ENCODE results near the gene RAB4B.

DNA sequence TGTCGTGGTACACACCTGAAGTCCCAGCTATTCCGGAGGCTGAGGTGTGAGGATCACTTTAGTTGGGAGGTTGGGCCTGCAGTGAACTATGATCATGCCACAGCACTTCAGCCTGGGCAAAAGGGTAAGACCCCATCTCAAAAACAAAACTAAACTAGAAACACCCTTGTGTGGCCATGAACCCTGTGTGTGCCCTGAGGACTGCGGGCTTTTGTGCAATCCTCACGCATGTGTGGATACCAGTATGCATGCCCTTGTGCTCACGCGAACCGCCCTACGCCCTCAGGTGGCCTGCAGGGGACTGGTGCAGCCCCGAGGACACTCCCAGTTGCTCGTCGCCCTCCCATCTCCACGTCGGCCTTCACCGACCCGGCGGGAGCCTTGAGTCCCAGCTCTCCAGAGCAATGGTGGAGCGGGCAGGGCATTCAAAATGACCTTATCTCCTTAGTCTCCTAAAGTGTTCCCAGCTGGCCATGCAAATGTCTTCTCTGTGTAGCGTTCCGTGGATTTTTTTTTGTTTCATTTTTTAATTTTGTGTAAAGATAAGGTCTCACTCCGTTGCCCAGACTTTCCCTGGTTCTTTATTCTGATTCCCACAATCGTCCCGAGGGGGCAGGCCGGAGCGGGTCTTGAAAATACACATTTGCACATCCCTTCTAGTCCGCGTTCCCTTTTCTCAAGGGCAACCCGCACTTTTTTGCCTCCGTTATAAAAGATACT, 20.1 kb downstream of the RAB4B start:
- TF ChIP-seq, protein P1, sequence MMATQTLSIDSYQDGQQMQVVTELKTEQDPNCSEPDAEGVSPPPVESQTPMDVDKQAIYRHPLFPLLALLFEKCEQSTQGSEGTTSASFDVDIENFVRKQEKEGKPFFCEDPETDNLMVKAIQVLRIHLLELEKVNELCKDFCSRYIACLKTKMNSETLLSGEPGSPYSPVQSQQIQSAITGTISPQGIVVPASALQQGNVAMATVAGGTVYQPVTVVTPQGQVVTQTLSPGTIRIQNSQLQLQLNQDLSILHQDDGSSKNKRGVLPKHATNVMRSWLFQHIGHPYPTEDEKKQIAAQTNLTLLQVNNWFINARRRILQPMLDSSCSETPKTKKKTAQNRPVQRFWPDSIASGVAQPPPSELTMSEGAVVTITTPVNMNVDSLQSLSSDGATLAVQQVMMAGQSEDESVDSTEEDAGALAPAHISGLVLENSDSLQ (IDR thresholded peaks at IDR 0.05) = no peak
- TF ChIP-seq SP1 (IDR thresholded peaks at IDR 0.05) (no peak), ELF4 (IDR thresholded peaks at IDR 0.05) (no peak), ARNT (IDR thresholded peaks at IDR 0.05) (no peak), HDGF (IDR thresholded peaks at IDR 0.05; ENCODE audit: borderline replicate concordance) (0 out of 2 replicates have a peak, but pooled peaks have one; percentile 82)

Measured in HEK293T (cell line).